ENCODE data around the gene GNLY.

GNLY gene

GRCh38 chr2:85684806-85685205, 9.4 kb upstream of the GNLY start:
- DNase-seq (ENCODE audit: low read depth): no peak

- DNase-seq (ENCODE audit: low read depth): no peak
Observed at GRCh38 chr2:85690932-85691331, 3.2 kb upstream of the GNLY start.

DNA sequence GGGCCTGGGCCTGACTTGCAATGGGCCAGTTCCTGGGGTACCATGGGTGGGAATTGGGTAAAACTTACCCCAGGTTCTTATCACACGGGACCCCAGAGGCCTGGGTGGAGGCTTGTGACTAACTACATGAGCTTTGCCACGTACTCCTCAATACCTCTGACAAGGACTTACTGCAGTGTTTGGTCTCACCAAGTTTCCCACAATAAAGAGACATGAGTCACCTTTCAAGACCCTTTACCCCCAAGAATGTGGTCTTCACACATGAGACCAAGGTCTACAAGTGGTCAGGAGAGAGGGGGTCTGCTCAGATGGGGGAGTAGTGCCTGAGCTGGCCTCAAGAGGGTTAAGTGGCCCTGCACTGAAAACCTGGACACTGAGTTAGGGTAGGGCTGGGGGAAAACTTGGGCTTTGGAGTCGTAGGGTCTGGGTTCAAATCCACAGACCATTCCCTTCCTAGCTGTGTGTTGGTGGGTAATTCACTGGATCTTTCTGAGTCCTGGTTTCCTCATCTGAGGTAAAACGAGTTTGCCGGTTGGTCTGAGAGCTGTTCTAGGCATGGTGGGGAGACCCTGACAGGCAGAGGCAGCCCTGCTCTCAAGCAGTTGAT, 2.0 kb upstream of the GNLY start:
- DNase-seq (ENCODE audit: low read depth): no peak

- no peak for DNase-seq (ENCODE audit: low read depth)
Observed at GRCh38 chr2:85695121-85695520, 963 bp downstream of the GNLY start.

- DNase-seq (ENCODE audit: low read depth): no peak
Observed at GRCh38 chr2:85695691-85696668, 1.8 kb downstream of the GNLY start.

DNA sequence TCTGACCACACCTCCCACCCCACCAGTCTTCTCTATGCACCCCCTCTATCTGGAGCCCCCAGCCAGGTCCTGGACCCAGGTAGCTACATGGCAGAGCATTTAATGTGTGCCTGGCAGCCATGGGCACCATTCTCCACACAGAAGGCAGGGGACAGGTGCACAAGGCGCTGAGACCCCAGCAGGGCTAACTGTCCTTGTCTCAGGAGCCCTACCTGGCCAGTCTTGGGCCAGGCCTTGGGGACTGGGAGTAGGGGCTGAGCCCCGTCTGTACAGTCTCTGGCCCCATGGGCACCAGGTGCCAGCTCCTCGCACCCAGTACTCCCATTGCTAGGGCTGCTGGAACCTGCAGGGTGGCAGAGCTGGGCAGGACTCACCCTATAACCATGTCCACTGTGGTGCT, 2.9 kb downstream of the GNLY start:
- DNase-seq (ENCODE audit: low read depth): no peak

DNA sequence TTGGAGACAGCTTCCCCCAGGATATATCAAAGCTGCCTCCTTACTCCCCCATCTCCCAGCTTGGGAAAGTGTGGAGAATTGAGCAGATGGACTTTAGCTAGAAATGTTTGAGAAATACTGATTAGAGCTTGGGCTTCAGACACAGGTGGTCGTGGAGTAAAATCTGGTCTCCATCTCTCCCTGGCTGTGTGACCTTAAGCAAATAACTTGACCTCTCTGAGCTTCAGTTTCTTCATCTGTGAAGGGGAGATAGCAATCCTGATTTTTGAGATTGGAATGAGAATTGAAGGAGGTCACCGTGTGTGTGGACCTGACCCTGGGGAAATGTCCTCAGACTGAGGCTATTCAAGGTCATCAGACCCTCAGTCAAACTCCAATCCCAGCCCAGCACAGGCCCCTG, 3.6 kb downstream of the GNLY start:
- DNase-seq (ENCODE audit: low read depth): no peak

- no peak for DNase-seq (ENCODE audit: low read depth)
Observed at GRCh38 chr2:85698184-85698879, 4.2 kb downstream of the GNLY start.

- no peak for DNase-seq (ENCODE audit: low read depth)
Observed at GRCh38 chr2:85698880-85699254, 4.7 kb downstream of the GNLY start.

DNA sequence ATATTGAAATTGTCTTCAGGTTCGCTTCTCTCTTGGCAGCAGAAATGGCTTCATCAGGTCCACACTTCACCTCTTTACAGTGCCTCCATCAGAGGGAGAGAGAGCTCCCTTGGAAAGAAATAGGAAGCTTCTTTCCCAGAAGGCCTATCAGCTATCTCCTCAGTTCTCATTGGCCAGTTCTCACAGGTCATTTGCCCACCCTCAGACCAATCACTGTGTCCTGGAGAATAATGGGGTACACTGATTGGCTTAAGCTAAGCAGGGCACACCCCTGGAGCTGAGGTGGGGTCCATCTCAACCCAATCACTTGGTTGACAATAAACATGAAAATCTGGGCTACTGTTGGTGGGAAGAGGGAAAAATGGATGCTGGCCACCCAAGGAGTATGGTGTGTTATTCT, 5.2 kb downstream of the GNLY start:
- no peak for DNase-seq (ENCODE audit: low read depth)

DNA sequence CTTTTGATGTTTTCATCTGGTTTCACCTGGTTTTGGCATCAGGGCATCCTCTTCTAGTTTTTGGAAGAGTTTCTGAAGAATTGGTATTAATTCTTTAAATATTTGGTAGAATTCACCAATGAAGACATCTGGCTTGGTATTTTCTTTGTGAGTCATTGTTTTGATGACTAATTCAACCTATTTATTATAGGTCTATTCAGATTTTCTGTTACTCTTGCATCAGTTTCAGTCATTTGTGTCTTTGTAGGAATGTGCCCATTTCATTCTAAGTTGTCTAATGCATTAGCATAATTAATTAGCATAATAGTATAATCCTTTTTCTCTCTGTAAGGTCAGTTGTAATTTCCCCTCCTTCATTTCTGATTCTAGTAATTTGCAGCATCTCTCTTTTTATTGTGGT, 8.0 kb downstream of the GNLY start:
- DNase-seq (ENCODE audit: low read depth): no peak

GRCh38 chr2:85702800-85703199, 8.6 kb downstream of the GNLY start:
- no peak for DNase-seq (ENCODE audit: low read depth)

DNA sequence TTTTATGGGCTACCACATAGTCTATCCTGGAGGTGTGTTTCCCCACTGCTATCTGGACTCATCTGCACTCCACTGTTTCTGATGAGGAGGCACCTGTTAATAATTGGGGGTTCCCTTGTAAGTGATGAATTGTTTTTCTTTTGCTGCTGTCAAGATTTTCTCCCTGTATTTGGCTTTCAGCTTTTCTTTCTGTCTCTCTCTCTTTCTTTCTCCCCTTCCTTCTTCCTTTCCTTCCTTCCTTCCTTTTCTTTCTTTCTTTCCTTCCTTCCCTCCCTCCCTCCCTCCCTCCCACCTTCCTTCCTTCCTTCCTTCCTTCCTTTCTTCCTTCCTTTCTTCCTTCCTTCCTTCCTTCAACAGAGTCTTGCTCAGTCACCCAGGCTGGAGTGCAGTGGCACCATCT, 9.2 kb downstream of the GNLY start:
- DNase-seq (ENCODE audit: low read depth): no peak

GRCh38 chr2:85704038-85704437, 9.9 kb downstream of the GNLY start:
- no peak for DNase-seq (ENCODE audit: low read depth)

GRCh38 chr2:85704800-85705679, 10.9 kb downstream of the GNLY start:
- DNase-seq (ENCODE audit: low read depth): no peak

DNA sequence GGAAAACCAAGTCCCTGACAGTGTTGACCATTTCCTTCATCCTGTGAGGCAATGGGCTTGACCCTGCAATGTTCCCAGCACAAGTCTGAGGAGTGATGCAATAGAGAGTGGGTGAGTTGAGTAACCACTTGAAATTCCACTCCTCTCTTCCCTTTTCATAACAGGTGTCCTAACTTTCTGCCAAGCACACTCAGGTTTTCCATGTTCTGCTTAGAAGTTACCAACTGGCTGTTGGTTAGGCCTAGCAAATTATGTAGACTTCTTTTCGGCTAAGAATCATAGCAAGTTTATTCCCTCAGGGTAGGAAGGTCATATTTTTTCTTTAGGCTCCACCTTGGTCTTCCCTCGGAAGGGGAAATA, 11.5 kb downstream of the GNLY start:
- DNase-seq (ENCODE audit: low read depth): no peak

- DNase-seq (ENCODE audit: low read depth): no peak
Observed at GRCh38 chr2:85706063-85706462, 11.9 kb downstream of the GNLY start.

GRCh38 chr2:85706599-85707296, 12.6 kb downstream of the GNLY start:
- DNase-seq (ENCODE audit: low read depth): no peak

DNA sequence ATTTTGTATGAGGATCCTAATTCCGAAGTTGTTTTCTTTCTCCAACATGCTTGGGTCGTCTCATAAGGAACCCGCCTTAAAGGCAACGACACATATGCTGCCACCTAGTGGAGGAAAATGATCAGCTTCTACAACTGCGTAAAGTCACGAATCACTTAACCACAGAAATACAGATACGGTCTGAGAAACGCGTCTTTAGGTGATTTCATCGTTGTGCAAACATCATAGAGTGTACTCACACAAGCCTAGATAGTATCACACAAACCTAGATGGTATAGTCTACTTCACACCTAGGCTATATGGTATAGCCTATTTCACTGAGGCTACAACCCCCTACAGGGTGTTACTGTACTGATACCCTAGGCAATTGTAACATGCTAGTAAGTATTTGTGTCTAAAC, 13.1 kb downstream of the GNLY start:
- peak; percentile 12 for DNase-seq (ENCODE audit: low read depth)

DNA sequence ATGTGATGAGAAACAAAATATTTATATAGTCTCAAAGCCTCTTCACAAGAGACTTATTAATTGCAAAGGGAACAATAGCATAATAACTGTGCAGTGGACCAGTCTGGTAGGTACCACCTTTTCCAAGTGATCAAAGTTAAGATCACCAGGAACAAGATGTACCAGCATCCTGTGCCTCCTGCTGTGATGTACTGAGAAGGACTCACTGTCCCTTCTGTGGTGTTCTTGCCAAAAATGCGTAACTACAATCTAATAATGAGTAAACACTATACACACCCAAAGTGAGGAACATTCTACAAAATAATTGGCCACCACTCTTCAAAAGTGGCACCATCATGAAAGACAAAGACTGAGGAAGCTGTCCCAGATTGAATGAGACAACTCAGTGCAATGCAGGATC, 14.5 kb downstream of the GNLY start:
- no peak for DNase-seq (ENCODE audit: low read depth)

GRCh38 chr2:85709401-85709811, 15.2 kb downstream of the GNLY start:
- DNase-seq (ENCODE audit: low read depth): no peak
